Measurements from ENCODE around the gene TM4SF1.

The TM4SF1 gene

GRCh38 chr3:149377408-149378364 is at the start of gene TM4SF1:
TSS of gene TM4SF1 (minus strand) at chr3:149377649. CDS start at chr3:149377547, 102 bp downstream.
- DNase-seq (ENCODE audit: low read depth, low spot score) = peak; percentile 66

DNA sequence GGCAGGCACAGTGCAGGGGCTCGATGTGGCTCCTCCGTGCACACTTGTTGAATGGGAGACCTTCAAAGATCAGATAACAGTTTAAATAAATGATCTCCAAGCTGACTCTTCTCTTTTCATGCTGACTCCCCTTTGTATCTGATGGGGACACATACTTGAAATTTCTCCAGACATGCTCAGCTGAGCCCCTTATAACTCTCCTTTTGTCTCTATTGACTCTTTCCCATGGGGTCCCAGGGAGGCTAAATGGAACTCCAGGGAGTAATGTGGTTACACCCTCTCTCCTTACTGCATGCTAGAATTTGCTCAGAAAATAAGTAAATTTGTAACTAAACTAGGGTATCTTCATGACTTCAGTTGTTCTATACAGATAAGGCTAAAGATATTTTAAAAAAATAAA is 48.9 kb upstream of the TM4SF1 start:
- DNase-seq (ENCODE audit: low read depth, low spot score) = no peak

DNA sequence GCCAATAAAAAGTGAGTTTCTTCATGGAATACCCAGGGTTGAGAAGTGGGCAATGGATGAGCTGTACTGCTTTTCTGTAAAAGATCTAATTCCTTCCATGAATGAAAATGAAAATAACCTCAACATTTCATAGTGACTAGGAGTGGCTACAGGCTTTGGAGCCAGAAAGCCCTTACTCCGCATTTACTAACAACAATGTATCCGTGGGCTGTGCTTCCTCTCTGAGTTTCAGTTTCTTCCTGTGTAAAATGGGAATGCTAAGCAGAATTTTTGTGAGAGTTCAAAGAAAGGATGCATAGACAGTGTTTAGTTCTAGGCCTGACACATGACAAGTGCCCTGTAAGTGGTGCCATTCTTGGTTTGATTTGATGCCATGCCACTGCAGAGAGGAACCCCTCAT is 47.5 kb upstream of the TM4SF1 start:
- DNase-seq (ENCODE audit: low read depth, low spot score) = no peak

DNA sequence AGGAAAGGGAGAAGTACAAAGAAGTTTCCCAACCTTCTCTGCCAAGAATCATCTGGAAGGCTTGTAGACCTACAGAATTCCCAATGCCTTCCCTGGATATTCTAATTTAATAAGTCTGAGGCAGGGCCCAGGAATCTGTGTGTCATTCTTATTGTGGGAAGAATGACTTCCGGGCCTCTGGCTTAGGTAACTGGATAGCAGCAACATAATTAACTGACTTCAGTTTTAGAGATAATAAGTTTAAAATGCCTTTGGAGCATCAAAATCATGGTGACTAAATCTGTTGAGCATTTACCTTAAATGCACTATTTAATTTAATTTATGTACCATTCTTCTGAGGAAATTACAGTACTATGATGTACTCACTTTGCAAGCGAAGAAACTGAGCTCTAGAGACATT is 44.3 kb upstream of the TM4SF1 start:
- DNase-seq (ENCODE audit: low read depth, low spot score) = no peak

GRCh38 chr3:149419816-149420215 is 42.4 kb upstream of the TM4SF1 start:
- DNase-seq (ENCODE audit: low read depth, low spot score) = no peak

GRCh38 chr3:149417727-149418126 is 40.3 kb upstream of the TM4SF1 start:
- DNase-seq (ENCODE audit: low read depth, low spot score) = no peak

GRCh38 chr3:149417174-149417573 is 39.7 kb upstream of the TM4SF1 start:
- DNase-seq (ENCODE audit: low read depth, low spot score) = no peak

DNA sequence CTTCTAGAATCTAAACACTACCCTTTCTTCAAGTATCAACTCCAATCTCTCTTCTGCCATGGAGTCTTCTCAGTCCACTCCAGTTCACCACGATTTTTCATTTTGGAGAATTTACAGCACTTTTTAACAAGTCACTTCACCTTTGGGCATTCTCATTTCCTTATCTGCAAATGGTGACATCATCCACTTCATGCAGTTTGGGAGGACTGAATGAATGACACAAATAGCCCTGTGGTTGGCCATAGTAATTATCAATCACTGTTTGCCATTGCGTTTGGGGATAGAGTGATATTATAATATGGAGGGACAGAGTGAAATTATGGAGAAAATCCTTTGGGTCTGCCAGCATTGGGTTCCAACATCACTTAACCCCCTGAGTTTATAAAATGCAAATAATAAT is 38.0 kb upstream of the TM4SF1 start:
- no peak for DNase-seq (ENCODE audit: low read depth, low spot score)

DNA sequence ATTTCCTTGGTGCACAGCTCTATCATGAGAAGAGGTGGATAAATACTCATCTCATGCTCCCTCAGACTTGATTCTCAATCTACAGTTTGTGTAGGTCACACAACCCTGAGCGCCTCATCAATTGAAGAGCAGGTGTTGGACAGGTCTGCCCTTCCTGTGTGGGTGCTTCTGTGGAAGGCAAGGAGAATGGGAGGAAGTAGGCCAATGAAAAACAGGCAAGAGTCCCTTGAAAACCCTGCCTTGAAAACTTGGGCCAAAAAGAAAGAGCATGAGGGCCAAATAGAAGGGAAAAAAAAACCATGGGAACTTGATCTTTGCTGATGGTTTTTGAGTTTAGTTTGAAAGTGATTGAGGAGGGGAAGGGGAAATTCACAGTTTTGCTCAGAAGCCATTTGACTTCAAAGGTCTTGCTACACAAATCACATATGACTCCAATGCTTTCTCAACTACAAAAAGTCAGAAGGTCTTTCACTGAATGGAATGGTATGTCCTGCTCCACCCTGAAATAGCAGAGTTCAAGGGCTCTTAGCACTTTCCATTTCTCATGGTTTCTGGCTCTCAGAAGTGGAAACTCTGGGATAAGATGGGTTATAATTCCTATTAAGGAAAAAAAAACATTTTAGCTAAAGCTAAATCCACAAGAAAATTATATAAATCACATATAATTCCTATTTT is 37.2 kb upstream of the TM4SF1 start:
- DNase-seq (ENCODE audit: low read depth, low spot score) = no peak

DNA sequence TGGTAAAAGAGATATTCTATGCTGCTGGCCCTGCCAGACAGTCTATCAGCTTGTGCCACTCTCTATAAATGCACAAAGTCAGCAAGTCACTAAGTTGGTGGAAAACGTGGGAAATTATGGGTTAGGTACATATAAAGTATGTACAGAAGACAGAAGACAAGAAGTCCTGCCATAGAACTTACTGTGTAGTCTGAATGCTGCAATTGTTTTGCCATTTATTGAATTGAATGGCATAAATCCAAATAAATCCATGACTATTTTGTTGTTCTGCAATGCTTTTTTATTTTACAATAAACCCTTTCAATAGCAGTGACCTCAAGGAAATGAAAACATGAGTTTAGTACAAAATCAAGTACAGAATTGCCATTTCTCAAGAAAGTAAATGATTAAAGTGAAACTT is 34.1 kb upstream of the TM4SF1 start:
- no peak for DNase-seq (ENCODE audit: low read depth, low spot score)

GRCh38 chr3:149409351-149409750 is 31.9 kb upstream of the TM4SF1 start:
- DNase-seq (ENCODE audit: low read depth, low spot score) = no peak

DNA sequence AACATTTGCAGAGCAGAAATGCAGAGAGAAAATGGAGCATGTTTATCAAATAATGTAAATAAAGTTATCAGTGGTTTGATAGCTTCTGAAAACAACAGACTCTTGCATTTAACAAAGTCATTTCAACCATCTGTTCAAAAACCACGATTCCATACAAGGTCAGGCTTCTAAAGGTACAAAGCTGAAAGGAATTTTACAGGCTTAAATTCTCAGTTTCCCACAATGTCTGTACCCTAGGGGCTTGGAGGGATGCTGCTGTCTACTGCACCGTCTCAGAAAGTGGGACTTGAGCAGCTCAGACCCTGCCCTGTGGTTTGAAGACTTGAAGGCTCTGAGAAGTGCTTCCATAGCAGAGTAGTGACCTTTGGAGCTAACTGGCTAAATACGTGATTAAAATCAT is 30.4 kb upstream of the TM4SF1 start:
- no peak for DNase-seq (ENCODE audit: low read depth, low spot score)

- no peak for DNase-seq (ENCODE audit: low read depth, low spot score)
Measured at GRCh38 chr3:149406244-149406752, 28.8 kb upstream of the TM4SF1 start.

DNA sequence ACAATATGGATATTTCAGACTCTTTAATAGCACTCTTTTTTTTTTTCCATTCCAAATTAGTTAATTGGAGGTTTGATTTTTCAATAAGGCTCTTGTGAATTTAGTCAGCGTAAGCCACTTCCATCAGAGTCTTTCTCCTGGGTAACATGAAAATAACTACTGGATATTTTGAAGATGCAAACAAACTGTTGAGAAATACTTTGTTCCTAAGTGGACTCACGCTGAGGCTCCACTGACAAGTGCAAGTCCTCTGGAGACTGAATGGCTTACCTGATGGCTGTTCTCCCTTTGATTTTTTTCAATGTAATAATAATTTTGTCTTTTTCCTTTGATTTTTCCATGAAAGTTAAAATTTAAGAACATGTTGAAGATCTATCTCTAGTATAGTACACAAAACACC is 26.0 kb upstream of the TM4SF1 start:
- no peak for DNase-seq (ENCODE audit: low read depth, low spot score)

DNA sequence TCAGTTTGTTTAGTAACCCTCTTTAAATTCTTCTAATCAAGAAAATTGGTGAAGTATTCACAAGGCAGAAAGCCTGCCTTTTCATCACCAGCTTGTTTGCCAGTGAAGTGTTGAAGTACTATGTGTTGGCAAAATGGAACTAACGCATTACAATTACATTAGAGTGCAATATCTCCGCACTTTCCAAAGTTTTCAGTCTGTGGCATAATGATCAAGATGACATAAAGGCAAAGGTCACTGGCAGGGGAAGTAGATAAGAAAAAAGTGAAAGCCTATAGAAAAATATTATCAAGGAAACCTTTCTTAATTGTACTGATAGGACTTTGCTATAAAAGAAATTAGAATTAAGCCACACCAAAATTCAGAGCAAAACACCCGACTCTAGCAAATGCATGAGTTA is 25.0 kb upstream of the TM4SF1 start:
- no peak for DNase-seq (ENCODE audit: low read depth, low spot score)

DNA sequence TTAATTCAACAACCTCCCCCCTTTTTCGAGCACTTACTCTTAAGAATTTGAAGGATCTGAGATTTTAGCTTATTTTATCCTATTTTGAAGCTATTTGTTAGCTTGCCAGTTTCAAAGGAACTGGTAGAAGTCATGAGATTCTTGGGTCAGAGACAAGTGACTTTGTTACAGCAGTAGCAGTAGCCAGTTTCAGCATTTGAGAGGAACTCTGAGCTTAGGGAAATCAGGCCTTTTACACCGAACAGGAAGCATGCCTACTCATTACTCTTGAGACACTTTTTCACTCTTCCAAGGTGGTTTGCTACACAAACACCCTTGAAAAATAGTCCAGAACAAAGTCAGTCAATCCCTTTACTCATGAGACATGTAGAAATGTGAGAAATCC is 24.5 kb upstream of the TM4SF1 start:
- no peak for DNase-seq (ENCODE audit: low read depth, low spot score)

GRCh38 chr3:149401212-149401925 is 23.9 kb upstream of the TM4SF1 start:
- DNase-seq (ENCODE audit: low read depth, low spot score) = no peak

DNA sequence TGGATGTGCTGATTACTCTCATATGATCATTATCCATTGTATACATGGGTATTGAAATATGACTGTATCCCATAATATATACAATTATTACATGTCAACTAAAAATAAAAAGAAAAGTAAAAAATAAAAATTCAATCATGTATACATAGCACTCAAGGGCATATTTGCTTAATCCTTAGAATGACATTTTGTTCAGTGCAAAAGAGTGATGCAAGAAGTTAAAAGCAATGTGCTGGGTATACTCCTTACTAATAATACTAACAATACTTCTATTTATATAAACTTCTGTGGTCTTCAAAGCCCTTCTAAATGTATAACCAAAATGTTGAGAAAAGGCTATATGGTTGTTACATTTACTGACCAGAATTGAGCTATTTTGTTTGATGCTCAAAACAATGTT is 23.2 kb upstream of the TM4SF1 start:
- no peak for DNase-seq (ENCODE audit: low read depth, low spot score)

GRCh38 chr3:149398296-149398695 is 20.8 kb upstream of the TM4SF1 start:
- DNase-seq (ENCODE audit: low read depth, low spot score) = no peak

- DNase-seq (ENCODE audit: low read depth, low spot score) = no peak
Measured at GRCh38 chr3:149397528-149397927, 20.1 kb upstream of the TM4SF1 start.

DNA sequence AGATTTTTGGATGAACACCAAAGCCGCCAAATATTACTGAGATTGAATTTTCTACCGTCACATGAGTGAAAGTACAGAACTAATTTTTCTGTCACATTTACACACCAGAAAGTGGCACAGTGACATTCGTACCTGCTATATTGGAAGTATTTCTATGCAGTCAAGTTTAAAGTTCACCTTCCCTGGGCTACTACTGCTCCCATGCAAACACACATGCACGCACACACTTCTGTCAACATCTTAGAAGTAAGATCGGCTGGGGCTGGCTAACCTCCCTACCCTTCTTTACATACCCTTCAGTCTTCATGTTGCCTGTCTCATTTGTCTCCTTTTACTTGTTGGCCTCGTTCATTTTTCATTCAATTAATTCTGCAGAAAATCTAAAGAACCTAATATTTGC is 19.0 kb upstream of the TM4SF1 start:
- no peak for DNase-seq (ENCODE audit: low read depth, low spot score)
